IPS-NIHi7 (cell line): Measurements from ENCODE around the gene EPB41L2.

ENCODE experiments used
- DNase-seq: peaks from one replicate; pipeline ENCODE4 v3.0.0; 2012; ENCODE audit warnings: mixed read lengths; ENCODE audit errors: extremely low spot score

Gene EPB41L2

DNA sequence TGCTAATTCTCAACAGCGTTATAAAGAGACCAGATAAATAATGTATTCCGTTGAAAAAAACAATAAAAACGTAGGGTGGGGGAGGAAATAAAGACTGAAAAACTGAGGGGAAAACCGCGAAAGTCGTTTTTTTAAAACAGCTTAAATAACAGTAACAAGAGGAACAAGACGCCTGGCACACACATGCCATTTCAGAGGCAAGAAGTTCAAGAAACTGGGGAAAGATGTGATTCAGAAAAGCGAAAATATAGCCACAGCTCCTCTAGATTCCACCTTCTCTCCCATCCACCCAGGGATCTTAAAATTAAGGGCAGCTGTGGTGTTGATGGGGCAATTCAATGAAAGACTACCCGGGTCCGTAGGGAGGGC, 1.3 kb downstream of the EPB41L2 start:
- no peak for DNase-seq

DNA sequence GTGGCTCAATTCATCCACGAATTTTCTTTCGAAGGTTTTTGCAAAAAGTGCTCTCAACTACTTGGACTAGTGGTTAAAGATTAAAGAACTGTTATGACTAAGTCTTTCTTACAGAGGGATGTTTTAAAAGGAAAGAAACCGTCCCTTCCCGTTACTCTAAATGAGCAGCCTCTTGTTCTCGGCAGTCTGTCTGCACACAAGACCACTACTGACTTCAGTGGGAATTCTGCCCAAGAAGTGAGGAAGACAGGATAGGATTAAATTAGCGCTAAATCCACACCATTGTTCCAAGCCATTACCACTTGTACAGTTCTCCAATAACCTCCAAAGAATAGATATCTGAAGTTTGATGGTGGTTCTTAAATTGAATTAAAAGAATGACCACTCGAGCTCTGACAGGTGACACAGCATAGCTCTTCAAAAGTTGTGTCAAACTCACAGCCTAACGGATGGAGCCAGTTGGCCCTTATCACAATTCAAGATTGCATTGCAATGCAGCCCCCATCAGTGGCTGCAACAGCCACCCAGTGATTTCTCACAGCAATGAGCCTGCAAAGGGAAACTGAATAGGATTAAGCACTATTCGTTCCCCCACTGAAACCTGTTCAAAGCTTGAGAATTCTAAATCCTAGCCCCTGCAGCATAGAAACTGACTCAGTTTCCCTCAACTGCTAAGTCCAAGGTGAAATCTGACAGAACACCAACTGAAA, 1.8 kb downstream of the EPB41L2 start:
- no peak for DNase-seq

DNA sequence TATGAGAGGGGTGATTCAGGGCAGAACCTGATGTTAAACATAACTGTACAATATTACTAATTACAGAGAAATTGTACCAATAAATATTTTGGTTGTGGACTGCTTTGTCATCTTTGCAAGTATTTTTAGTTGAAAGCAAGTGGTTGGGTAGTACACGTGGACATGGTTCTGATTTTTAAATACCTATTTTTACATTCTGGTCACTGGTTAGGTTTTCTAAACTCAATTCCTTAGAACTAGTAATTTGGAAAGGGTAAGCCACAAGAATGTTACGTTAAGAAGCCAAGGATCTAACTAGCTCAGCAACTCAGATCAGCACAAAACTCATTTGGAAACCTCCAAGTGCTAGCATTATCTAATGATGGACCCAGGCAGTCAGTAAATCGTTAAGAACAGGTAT, 2.7 kb downstream of the EPB41L2 start:
- no peak for DNase-seq

DNA sequence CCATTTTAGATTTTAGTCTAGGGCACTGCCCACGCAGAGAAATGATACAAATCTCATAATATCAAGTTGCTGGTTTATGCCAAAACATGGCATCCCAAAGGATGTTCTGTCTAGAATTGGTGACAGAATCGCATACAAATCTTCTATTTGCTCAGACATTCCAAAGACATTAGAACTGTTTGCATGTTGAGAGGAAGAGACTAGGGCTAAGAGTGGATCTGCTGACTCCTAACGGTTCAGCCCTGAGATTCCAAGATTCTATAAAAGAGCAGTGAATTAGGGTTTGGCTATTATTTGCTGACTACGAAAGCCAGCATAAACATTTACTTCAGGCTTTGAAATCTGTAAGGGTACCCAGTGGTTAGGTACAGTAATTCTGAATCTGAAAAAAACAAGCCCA, 3.6 kb downstream of the EPB41L2 start:
- no peak for DNase-seq

DNA sequence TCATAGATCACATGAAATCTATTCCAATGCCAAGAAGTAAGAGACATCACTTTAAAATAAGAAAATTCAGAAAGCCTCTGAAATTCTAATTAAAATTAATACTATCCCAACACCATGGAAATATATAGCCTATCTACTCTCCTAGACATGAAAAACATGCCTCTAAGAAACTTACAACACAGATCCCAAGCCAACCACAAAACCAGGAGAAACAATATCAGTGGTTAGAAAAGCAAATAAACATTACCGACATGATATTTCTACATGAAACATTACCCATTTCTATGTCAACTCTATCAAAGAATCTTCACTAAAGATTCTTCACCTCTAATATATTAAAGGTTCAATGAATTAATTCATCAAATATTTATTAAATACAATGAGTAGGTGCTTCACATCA, 4.8 kb downstream of the EPB41L2 start:
- DNase-seq, result no peak

DNA sequence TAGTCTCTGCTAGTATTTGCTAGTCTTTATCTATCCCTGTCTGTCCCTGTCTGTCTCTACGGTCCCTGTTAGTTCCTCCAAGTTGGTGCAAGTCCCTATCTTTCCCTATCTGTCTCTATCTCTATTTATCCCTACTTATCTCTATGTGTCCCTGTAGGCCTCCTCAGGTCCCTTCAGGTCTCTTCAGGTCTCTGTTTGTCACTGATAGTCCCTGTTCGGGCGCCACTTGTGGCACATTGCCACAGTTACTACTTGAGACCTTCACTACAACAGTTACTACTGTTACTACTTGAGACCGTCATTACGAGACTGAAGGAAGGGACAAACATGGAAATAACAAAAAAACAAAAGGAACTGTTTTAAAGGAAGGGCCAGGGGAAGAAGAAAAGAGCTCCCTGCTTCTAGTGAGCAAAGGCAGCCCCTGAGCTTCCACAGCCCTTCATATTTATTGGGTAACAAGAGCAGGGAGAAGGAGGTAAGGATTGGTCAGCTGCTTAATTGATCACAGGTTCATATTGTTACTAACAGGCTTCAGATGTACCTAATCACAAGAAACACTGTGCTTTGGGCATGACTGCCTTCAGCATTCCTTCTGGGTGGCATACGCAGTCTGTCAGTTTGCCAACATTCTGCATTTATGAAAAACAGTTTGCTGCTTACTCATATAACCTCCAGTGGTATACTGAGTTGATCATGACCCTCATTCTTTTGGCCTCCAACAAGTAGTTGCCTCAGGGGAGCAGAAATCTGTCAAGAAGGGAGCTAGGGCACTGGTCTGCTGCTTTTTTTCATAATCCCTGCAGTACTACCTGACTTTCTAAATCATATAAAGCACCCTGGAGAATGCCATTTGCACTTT, 8.4 kb downstream of the EPB41L2 start:
- no peak for DNase-seq

DNA sequence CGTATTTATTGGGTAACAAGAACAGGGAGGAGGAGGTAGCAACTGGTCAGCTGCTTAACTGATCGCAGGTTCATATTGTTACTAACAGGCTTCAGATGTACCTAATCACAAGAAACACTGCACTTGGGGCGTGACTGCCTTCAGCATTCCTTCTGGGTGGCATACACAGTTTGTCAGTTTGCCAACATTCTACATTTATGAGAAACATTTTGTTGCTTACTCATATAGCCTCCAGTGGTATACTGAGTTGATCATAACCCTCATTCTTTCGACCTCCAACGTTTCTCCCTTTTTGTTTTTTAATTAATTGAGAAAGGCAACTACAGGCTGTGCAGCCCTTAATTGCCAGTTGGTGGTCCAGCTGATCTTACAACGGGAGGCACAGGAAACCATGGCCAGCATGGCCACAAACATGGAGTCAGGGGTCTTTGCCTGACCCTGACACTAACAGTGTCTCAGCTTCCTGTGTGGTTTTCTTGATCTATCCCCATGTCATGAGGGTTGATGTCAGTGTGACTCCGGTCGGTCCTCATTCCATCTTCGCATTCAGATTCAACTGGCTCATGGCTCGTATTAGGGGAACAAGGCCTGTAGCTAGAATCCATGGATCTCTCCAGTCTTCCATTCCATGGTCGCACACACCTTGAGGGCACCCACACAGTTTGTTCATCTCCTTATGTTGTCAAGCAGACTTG, 9.4 kb downstream of the EPB41L2 start:
- DNase-seq, result no peak

DNA sequence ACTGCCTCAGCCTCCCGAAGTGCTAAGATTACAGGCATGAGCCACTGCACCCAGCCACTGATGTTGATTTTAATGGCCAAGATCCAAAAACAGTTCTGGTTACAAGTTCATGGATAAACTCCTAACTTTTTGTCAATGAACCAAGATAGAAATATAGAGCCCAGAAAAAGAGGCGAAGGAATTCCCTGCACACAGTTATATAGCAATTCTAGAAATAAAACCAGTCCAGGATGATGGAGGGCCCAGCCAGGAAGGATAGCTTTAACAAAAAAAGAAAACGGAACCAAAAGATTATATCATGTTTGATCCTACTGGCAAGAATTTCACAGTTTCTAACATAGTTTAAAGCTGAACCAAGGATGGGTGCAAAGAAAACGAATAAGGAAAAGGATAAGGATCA, 10.9 kb downstream of the EPB41L2 start:
- no peak for DNase-seq

DNA sequence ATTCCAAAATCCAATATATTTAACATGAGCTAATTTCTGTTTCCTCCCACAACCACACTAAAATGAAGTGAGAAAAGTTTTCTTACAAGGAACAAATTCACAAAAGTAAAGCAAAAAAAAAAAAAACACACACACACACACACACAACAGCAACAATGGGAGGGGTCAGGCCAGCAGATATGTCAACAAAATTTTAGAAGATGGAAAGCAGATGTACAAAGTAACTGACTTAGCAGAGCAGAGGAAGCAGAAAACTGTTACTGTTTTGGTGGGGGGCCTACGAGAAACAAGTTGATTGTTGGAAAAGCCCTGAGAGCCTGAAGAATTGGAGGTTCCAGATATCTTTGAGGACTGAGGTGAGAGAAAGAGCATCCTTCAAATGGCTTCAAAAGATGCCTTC, 11.7 kb downstream of the EPB41L2 start:
- DNase-seq, result no peak

DNA sequence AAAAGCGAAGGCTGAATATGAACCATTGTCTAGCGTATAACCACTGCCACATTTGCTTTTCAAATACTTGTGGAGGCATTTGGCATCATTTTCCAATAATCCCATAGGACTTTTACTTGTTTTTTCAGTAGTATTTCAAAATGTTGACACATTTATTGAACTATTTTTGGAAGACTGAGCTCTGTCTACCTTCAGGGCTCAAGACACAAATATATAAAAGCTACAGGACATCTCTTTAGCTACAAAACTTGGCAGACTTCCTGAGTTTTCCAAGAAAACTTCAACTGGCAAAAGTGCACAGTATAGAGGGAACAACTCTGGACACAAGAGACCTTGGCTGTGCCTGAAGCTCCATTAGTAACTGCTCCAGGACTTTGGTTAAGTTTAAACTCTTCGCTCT, 13.4 kb downstream of the EPB41L2 start:
- DNase-seq, result no peak

DNA sequence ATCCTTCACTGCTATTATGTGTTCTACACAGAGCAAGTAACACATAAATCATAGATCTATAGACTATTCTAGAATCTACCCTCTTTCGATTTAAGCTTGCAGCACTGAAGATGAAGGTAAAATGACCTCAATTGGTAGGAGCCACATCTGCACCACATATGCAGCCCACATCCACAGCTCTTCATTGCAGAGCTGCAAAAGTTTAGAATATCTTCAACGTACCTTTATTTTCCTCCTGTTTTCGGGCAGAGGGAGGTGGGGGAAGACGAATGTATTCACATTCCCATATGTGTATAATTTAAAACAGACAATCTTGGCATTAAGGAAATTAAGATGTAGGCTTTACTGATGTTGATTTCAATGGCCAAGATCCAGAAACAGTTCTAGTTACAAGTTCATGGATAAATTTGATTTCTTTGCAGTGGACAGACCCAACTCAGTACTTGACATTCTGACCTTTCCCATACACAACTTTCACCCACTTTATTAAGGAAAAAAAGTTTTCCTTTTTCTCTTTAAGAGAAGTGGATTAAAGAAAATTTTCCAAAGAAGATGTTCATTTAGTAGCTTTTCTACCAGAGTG, 14.0 kb downstream of the EPB41L2 start:
- no peak for DNase-seq

DNA sequence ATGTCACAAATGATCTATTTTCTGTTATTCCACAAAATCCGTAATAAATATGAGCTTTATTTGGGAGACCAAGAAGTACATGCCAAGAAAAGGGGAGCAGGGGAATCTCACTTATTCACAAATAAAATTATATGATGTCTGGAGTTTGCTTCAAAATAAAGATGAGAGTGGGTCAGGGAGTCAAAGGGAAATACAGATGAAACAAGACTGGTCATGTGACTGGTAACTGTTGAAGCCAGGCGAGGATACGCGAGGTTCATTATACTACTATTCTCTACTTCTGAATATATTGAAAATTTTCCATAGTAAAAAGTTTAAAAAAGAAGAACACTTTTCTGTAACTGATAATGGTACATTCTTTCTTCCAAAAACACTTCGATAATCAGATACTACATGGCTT, 14.6 kb downstream of the EPB41L2 start:
- no peak for DNase-seq

DNA sequence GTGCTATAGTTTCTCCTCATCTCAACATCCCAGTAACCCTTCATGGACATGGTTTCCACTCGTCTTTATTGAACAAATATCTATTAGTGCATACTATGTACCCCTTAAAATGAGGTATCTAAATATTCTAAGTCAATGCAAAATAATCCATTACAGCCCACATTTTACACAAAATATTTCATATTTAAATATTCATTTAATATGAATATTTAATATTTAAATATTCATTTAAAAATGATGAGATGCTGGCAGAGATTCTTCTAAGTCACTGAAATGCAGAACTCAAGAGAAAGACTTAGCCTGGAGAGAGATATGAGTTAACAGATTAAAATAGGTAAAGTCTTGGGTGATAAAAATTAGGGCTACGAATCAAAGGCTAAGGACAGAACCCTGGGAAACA, 17.9 kb downstream of the EPB41L2 start:
- no peak for DNase-seq

DNA sequence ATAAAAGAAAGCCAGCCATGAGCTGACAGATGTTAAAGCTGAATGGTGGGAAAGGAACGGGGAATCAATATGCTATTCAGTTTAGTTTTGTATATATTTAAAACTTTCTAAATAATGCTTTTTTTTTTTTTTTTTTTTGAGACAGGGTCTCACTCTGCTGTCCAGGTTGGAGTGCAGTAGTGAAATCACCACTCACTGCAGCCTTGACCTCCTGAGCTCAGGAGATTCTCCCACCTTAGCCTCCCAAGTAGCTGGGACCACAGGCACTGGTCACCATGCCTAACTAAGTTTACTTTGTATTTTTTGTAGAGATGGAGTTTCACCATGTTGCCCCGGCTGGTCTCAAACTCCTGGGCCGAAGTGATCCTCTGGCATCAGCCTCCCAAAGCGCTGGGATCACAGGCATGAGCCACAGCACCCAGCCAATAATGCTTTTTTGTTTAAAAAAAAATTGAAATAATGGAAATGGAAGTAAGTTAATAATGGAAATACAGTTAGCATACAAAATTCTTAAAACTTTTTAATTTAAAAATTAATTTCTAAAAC, 19.1 kb downstream of the EPB41L2 start:
- DNase-seq, result no peak

DNA sequence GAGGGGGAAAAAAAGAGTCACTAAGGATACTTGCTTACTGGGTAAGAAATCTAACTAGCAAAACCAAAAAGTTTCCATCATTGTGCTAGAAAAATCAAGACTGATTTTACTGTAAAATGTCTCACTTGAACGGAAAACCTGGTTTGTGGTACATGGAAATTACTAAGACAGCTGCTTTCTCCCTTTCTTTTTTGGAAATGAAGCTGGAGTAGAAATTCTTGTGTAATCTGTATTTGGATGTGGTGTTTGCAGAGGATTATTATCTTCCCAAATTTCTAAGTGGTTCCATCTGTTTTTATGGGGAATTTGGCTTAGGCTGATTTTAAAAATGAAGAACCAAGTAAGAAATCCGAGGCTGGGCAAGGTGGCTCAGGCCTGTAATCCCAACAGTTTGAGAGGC, 20.4 kb downstream of the EPB41L2 start:
- no peak for DNase-seq

DNA sequence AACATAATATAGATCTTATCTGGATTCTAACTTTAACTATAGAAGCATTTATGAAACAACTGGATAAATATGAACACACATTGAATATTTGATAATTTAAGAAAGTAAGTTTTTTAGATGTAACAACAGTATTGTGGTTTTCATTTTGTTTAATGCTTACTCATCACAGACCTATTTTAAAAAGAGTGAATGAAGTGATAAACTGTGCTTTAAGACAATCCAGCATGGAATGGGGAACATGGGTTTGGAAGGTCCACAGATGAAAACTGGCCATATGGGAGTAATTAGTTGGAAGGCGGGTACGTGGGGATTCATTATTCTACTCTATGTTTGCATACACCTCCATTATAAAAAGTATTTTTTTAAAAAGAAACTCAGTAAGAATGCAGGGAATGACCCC, 21.2 kb downstream of the EPB41L2 start:
- DNase-seq, result no peak

DNA sequence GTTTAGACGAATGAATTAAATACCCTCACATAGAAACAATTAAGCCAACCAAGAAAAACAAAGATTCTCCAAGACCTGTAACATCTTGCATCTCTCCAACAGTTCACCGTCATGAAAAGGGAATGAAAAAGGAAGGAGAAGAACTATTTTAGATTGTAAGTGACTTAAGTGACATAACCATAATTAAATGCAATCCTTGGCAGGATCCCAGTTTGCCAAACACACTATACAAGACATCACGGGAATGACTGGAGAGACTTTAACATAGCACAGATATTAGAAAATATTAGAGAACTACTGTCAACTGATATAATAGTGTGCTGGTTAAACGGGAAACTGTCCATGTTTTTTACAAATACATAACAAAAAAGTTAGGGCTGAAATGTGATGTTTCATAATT, 22.2 kb downstream of the EPB41L2 start:
- no peak for DNase-seq

DNA sequence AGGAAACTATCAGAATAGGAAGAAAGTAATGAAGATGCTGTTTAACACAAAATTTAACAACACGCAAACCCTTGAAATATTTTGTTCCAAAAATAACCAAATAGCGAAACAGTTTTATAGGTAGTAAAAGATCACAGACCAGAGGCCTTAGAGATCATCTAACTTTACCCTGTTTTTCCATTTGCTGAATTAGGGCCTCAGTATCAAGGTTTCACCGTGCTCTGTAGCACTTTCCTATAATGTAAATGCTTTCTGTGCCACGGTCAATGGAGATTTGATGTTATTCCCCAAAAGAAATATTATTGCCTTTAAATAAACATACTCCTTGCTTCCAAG, 23.7 kb downstream of the EPB41L2 start:
- DNase-seq, result no peak

DNA sequence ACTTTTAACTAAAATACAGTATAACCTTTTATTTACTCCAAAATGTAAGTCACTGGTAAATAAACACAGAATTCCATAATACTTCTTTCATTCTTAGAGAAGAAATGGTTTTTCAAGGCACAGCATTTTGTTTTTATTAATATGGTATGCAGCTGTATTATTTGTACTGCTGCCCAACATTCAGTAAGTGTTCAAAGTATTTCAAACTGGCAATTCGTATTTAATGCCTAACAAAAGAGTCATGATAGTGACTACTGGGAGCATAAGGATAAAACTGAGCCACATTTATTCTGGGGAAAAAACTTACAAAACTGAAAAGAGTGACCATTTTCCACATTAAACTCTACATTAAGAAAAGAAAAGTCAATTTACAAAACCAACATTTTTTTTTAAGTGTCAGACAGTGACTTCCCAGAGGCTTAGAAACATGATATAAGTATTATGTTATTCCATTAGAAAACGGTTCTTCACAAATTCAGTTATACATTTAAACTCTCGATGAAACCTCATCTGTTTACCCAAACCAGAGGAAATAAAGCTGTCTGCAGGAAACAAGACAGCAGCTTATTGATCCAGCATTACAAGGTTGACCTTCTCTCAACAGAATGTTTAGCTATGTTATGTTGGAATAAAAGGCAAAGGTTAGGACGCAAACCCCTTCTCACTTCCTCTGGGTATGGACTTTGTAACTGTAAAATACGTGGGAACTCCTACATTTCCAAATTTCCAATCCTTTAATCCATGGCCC, 24.3 kb downstream of the EPB41L2 start:
- DNase-seq, result no peak

DNA sequence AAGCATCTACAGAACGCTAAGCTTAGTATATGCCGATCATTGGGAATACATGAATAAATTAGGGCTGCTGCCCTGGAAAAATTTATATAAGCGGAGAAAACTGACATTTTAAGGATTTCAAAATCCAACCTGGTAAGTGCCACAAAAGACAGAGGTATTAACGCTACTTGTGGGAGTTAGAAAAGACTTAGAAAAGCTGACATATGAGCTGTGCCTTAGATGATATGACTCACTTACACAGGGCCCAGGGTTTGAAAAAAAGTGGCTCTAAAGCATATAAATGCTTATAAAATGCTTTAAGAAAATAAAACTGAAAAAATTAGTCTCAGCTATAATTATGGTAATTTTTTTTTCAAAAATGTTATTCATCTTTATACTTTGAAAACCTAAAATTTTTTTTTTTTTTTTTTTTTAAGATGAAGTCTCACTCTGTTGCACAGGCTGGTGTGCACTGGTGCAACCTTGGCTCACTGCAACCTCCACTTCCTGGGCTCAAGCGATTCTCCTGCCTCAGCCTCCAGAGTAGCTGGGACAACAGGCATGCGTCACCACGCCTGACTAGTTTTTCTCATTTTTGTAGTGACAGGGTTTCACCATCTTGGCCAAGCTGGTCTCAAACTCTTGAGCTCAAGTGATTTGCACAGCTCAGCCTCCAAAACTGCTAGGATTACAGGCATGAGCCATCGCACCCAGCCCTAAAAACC, 25.7 kb downstream of the EPB41L2 start:
- no peak for DNase-seq

DNA sequence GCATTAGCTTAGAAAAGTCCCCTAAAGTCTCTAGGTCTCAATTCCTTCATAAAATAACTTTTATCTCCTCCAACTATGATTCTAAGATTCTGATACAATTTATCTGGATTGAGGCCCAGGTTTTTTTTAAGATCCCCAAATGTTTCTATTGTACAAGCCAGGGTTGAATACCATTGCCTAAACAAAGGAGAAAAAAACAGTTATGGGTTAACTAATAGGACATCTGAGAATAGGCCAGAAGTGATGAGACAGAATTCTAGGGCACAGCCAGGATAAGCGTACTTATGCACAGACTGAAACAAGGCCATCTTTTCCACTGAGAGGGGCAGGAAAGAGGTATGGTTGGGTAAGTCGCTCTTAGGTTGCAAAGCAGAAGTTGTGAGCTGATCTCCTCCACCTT, 26.4 kb downstream of the EPB41L2 start:
- DNase-seq, result no peak
